Activated T-helper 2 cell treated with anti-CD3 and anti-CD28 coated beads, Interferon-gamma antibody, Interleukin-2, Interleukin-4, amounts not matched to agents 10 μg/mL and 5 μg/mL and 100 μg/mL, durations not matched to agents 14 hours and 24 hours and 36 hours (primary cell): ENCODE measurements around the gene AP5B1. TPM values are rescaled to one million over a fixed set of nuclear protein-coding genes. Genes with fewer than 3 reads are reported as not detected.

ENCODE experiments used
- DNase-seq: peaks from one replicate; pipeline ENCODE4 v3.0.0; 2021; ENCODE audit warnings: low spot score
- H3K27ac Mint-ChIP-seq: one replicate; pipeline ENCODE4 v1.8.0; 2021; ENCODE audit warnings: mixed read lengths
- H3K27me3 Mint-ChIP-seq: one replicate; pipeline ENCODE4 v1.8.0; 2021; ENCODE audit warnings: low read depth, mixed read lengths
- H3K36me3 Mint-ChIP-seq: one replicate; pipeline ENCODE4 v1.8.0; 2021; ENCODE audit warnings: low read depth, mixed read lengths
- H3K4me1 Mint-ChIP-seq: one replicate; pipeline ENCODE4 v1.8.0; 2021; ENCODE audit warnings: low read depth, mixed read lengths
- H3K4me3 Mint-ChIP-seq: one replicate; pipeline ENCODE4 v1.8.0; 2021; ENCODE audit warnings: low read depth, mild to moderate bottlenecking, moderate library complexity, mixed read lengths
- H3K9me3 Mint-ChIP-seq: one replicate; pipeline ENCODE4 v1.8.0; 2021; ENCODE audit warnings: mixed read lengths
- intact Hi-C: fragments of 100-400 bp; cut with micrococcal nuclease; formaldehyde crosslinking; loops from one replicate; pipeline ENCODE4 v1.15.1; 2023
- total RNA-seq: library from RNA; stranded (reverse); gene quantifications from 2 replicates; pipeline ENCODE4 v1.2.3, GENCODE V29; 2022

The AP5B1 gene
- total RNA-seq, 1 donor from 2014 or later, result 24.9 TPM

- peaks cover 22% of the 10 kb centered on the region for H3K4me1 Mint-ChIP-seq
- no peak for DNase-seq
- H3K27me3 Mint-ChIP-seq, result peaks cover 5% of the 10 kb centered on the region
- intact Hi-C loops, result no loop called here
- no peak overlapping the region for H3K27ac Mint-ChIP-seq
- H3K9me3 Mint-ChIP-seq, result no peaks in the 10 kb centered on the region
- no peaks in the 10 kb centered on the region for H3K36me3 Mint-ChIP-seq
- no peak overlapping the region for H3K4me3 Mint-ChIP-seq
Measured at GRCh38 chr11:65794570-65795510, 14.1 kb upstream of the AP5B1 start.

- peaks cover 22% of the 10 kb centered on the region for H3K4me1 Mint-ChIP-seq
- H3K27me3 Mint-ChIP-seq, result peaks cover 11% of the 10 kb centered on the region
- no peak overlapping the region for H3K27ac Mint-ChIP-seq
- no peaks in the 10 kb centered on the region for H3K36me3 Mint-ChIP-seq
- H3K4me3 Mint-ChIP-seq, result no peak overlapping the region
- H3K9me3 Mint-ChIP-seq, result no peaks in the 10 kb centered on the region
- no peak for DNase-seq
- intact Hi-C loops, result no loop called here
Measured at GRCh38 chr11:65793625-65794400, 13.0 kb upstream of the AP5B1 start.

- no peak for DNase-seq
- intact Hi-C loops, result no loop called here
- peaks cover 15% of the 10 kb centered on the region for H3K27me3 Mint-ChIP-seq
- H3K9me3 Mint-ChIP-seq, result no peaks in the 10 kb centered on the region
- peaks cover under 1% of the 10 kb centered on the region for H3K36me3 Mint-ChIP-seq
- no peak overlapping the region for H3K27ac Mint-ChIP-seq
- no peak overlapping the region for H3K4me3 Mint-ChIP-seq
- peaks cover 22% of the 10 kb centered on the region for H3K4me1 Mint-ChIP-seq
Measured at GRCh38 chr11:65793144-65793581, 12.4 kb upstream of the AP5B1 start.

GRCh38 chr11:65792456-65792855 is 11.7 kb upstream of the AP5B1 start:
- Mint-ChIP-seq H3K27me3 (peaks cover 19% of the 10 kb centered on the region), H3K27ac (peak overlapping the region; percentile 58), H3K9me3 (no peaks in the 10 kb centered on the region), H3K36me3 (peaks cover 3% of the 10 kb centered on the region), H3K4me3 (no peak overlapping the region), H3K4me1 (peaks cover 24% of the 10 kb centered on the region)
- no peak for DNase-seq
- intact Hi-C loops, result no loop called here

- Mint-ChIP-seq H3K36me3 (peaks cover 3% of the 10 kb centered on the region), H3K9me3 (no peaks in the 10 kb centered on the region), H3K4me3 (no peak overlapping the region), H3K4me1 (peaks cover 24% of the 10 kb centered on the region), H3K27ac (peak overlapping the region; percentile 55), H3K27me3 (peaks cover 21% of the 10 kb centered on the region)
- intact Hi-C loops, result loop anchor here (1.0 kb wide), 1 partner anchor 11 kb away; the partner anchor contains the start of gene AP5B1
- DNase-seq, result peak; percentile 68
Measured at GRCh38 chr11:65791719-65792213, 11.0 kb upstream of the AP5B1 start.

GRCh38 chr11:65790902-65791650 is 10.3 kb upstream of the AP5B1 start:
- H3K9me3 Mint-ChIP-seq, result no peaks in the 10 kb centered on the region
- peak overlapping the region; percentile 55 for H3K27ac Mint-ChIP-seq
- H3K4me1 Mint-ChIP-seq, result peaks cover 22% of the 10 kb centered on the region
- intact Hi-C loops, result loop anchor here (1.0 kb wide), 1 partner anchor 11 kb away; the partner anchor contains the start of gene AP5B1
- no peak overlapping the region for H3K4me3 Mint-ChIP-seq
- peaks cover 3% of the 10 kb centered on the region for H3K36me3 Mint-ChIP-seq
- no peak for DNase-seq
- peaks cover 21% of the 10 kb centered on the region for H3K27me3 Mint-ChIP-seq

- intact Hi-C loops, result no loop called here
- DNase-seq, result no peak
- no peaks in the 10 kb centered on the region for H3K9me3 Mint-ChIP-seq
- H3K36me3 Mint-ChIP-seq, result peaks cover 3% of the 10 kb centered on the region
- peaks cover 28% of the 10 kb centered on the region for H3K27me3 Mint-ChIP-seq
- peaks cover 28% of the 10 kb centered on the region for H3K4me1 Mint-ChIP-seq
- no peak overlapping the region for H3K4me3 Mint-ChIP-seq
- peak overlapping the region; percentile 11 for H3K27ac Mint-ChIP-seq
Measured at GRCh38 chr11:65790104-65790901, 9.5 kb upstream of the AP5B1 start.

- Mint-ChIP-seq H3K9me3 (no peaks in the 10 kb centered on the region), H3K4me3 (no peak overlapping the region), H3K36me3 (peaks cover 3% of the 10 kb centered on the region), H3K27ac (no peak overlapping the region), H3K27me3 (peaks cover 35% of the 10 kb centered on the region), H3K4me1 (peaks cover 32% of the 10 kb centered on the region)
- no peak for DNase-seq
- intact Hi-C loops, result no loop called here
Measured at GRCh38 chr11:65789230-65790103, 8.7 kb upstream of the AP5B1 start.

- Mint-ChIP-seq H3K4me3 (no peak overlapping the region), H3K9me3 (no peaks in the 10 kb centered on the region), H3K27me3 (peaks cover 37% of the 10 kb centered on the region), H3K4me1 (peaks cover 34% of the 10 kb centered on the region), H3K27ac (no peak overlapping the region), H3K36me3 (peaks cover 3% of the 10 kb centered on the region)
- DNase-seq, result no peak
- intact Hi-C loops, result no loop called here
Measured at GRCh38 chr11:65788821-65789220, 8.0 kb upstream of the AP5B1 start.

- no peak for DNase-seq
- H3K36me3 Mint-ChIP-seq, result peaks cover 3% of the 10 kb centered on the region
- peaks cover 38% of the 10 kb centered on the region for H3K27me3 Mint-ChIP-seq
- H3K9me3 Mint-ChIP-seq, result no peaks in the 10 kb centered on the region
- intact Hi-C loops, result no loop called here
- peaks cover 38% of the 10 kb centered on the region for H3K4me1 Mint-ChIP-seq
- H3K27ac Mint-ChIP-seq, result peak overlapping the region; percentile 62
- peak overlapping the region; percentile 73 for H3K4me3 Mint-ChIP-seq
Measured at GRCh38 chr11:65787649-65788622, 7.2 kb upstream of the AP5B1 start.
